AG04450 (cell line): ENCODE results near the gene ADISSP. TPM values are rescaled to one million over a fixed set of nuclear protein-coding genes. Genes with fewer than 3 reads are reported as not detected.
"Not testable (repeated sequence)": the region's sequence is repeated elsewhere in the genome, so short reads cannot be mapped to it uniquely, and the experiment has no call there.

ENCODE experiments used
- CTCF ChIA-PET: fragments of 300-600, 350-600 bp; formaldehyde crosslinking; extraction: SDS; loops from one replicate; lab custom pipeline; 2022; ENCODE audit warnings: antibody characterized with exemption, inconsistent platforms; lab: Charles Lee
- POLR2A ChIA-PET: fragments of 350-600 bp; formaldehyde crosslinking; extraction: SDS; loops from one replicate; lab custom pipeline; 2021; ENCODE audit warnings: antibody characterized with exemption, inconsistent platforms; lab: Yijun Ruan, JAX
- DNase-seq: peaks from one replicate; pipeline ENCODE4 v3.0.0-alpha.2; 2011; ENCODE audit warnings: low read depth, low spot score
- H3K27ac ChIP-seq: one replicate; pipeline ENCODE4 v1.5.1; 2012; ENCODE audit warnings: low read depth, low read length, control low read depth
- H3K27me3 ChIP-seq: one replicate; pipeline ENCODE4 v1.6.0; 2012; ENCODE audit warnings: low read length; ENCODE audit not compliant: control insufficient read depth, insufficient read depth
- H3K4me3 ChIP-seq: 2 replicates; pipeline ENCODE4 v1.5.1; 2011; ENCODE audit warnings: mild to moderate bottlenecking, low read depth, low read length, control low read depth
- H3K9me3 ChIP-seq: 2 replicates; pipeline ENCODE4 v1.5.1; 2012; ENCODE audit warnings: low read length; ENCODE audit not compliant: control insufficient read depth, insufficient read depth
- polyA plus RNA-seq: library from polyadenylated mRNA; depleted of rRNA; stranded (reverse); fragments of >200 nt; gene quantifications from 2 replicates; pipeline ENCODE4 v1.2.3, GENCODE V29; 2011
- TF ChIP-seq, protein P1 (sequence below): IDR thresholded peaks from 2 replicates; pipeline ENCODE4 v1.5.1; 2011; ENCODE audit warnings: low read depth, low read length, control low read depth, inconsistent platforms

ADISSP gene
- polyA plus RNA-seq, 1 experiment, result 22.6 TPM

DNA sequence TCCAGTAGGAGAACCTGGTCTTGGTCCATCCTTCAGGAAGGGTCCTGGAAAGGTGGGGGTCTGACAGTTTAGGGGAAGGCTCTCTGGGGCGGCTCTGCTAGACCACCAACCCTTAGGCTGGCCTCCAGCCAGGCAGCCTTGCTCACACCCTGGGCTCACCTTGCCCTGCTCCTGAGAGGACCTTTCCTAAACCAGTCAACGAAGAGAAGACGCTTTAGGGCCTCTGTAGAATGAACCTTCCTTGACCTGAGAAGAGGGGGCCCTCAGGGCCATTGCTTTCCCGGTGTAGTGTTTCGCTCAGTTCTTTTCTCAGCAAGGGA lies 29.6 kb upstream of the ADISSP start:
- DNase-seq, result no peak

DNA sequence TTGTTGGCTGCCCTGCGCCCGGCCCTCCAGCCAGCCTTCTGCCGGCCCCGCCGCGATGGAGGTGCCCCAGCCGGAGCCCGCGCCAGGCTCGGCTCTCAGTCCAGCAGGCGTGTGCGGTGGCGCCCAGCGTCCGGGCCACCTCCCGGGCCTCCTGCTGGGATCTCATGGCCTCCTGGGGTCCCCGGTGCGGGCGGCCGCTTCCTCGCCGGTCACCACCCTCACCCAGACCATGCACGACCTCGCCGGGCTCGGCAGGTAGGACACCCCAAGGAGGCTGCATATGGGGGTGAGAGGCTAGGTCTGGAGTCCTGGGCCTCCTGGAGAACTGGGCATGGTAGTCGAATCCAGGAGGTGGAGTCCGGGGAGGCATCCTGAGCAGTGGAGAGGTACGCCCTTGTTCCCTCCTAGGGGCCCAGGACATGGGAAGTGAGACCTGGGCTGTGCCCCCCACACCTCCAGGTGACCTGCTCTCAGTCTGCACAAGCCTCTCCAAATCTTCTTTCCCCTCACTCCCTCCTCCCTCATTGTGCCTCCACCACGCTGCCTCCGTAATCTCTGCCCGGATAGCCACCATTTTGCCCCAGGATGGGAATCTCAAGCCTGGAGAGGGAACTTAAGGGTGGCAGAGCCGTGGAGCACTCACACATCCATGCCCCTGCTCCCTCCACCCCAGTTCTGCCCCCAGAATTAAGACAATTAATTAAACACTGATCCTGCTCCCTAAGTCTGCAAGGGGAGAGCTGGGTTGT lies 29.1 kb upstream of the ADISSP start:
- ChIA-PET POLR2A (interaction anchor here (1.2 to 1.5 kb wide), 6 partner anchors 8 to 110 kb away, joined by 3 to 20 read pairs (median 5); partner anchors contain the start of gene AP5S1), CTCF (interaction anchor here (1.0 to 2.1 kb wide), 5 partner anchors 10 to 58 kb away, joined by 3 to 18 read pairs (median 3); partner anchors contain the start of genes AP5S1 and CENPB)
- H3K9me3 ChIP-seq, result no peaks in the 10 kb centered on the region; the same call in 1 of the 2 replicates
- no peak for DNase-seq
- TF ChIP-seq, protein P1, sequence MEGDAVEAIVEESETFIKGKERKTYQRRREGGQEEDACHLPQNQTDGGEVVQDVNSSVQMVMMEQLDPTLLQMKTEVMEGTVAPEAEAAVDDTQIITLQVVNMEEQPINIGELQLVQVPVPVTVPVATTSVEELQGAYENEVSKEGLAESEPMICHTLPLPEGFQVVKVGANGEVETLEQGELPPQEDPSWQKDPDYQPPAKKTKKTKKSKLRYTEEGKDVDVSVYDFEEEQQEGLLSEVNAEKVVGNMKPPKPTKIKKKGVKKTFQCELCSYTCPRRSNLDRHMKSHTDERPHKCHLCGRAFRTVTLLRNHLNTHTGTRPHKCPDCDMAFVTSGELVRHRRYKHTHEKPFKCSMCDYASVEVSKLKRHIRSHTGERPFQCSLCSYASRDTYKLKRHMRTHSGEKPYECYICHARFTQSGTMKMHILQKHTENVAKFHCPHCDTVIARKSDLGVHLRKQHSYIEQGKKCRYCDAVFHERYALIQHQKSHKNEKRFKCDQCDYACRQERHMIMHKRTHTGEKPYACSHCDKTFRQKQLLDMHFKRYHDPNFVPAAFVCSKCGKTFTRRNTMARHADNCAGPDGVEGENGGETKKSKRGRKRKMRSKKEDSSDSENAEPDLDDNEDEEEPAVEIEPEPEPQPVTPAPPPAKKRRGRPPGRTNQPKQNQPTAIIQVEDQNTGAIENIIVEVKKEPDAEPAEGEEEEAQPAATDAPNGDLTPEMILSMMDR, result no peak
- peak overlapping the region; percentile 68 for H3K27ac ChIP-seq
- H3K4me3 ChIP-seq, result peak overlapping the region; percentile 82
- no peaks in the 10 kb centered on the region for H3K27me3 ChIP-seq

More for the DNA sequence above, 29.6 kb upstream of the ADISSP start:
- Histone ChIP-seq H3K27me3 (no peaks in the 10 kb centered on the region), H3K27ac (peak overlapping the region; percentile 68), H3K9me3 (no peaks in the 10 kb centered on the region; the same call in 1 of the 2 replicates), H3K4me3 (peak overlapping the region; percentile 82)
- ChIA-PET CTCF (interaction anchor here (1.7 kb wide), 1 partner anchor 10 kb away, joined by 6 read pairs; the partner anchor contains the start of gene CENPB), POLR2A (no interaction called here)
- TF ChIP-seq, protein P1, result no peak

DNA sequence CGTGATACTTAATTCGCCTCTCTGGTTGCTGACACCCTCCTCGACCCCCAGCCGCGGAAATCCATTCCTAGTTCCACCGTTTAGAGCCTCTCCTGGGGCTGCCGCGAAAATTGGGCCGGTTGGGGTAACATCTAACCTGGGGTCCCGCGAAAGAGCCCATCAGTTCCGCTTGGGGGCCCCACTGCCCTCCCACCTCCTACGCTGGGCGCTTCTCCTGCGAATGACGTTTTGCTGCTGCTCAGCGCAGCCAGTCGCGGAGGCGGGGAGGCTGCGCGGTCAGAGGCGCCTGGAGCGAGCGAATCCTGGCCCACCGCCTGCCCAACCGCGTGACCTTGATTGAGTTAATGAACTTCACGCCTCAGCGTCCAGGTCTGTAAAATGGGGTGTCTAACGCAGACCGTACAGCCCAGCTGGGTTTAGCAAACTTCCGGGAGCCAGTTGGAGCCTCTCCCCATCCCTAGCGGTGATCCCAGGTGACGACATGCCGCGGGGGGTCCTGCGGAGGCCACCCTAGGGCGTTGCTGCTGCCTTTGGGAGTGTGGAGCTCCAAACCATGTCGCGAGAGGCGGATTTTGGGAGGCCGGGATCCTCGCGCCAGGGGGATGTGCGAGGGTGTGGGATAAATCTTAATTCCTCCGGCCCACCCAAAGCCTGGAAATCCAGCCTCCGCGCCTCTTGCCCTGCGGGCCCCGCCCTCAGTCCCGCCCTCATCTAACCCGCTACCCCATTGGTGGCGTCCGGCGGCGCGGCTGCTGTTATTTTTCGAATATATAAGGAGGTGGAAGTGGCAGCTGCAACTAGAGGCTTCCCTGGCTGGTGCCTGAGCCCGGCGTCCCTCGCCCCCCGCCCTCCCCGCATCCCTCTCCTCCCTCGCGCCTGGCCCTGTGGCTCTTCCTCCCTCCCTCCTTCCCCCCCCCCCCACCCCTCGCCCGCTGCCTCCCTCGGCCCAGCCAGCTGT lies 28.2 kb upstream of the ADISSP start, which contains the start of gene CDC25B:
TSS of gene CDC25B (plus strand) at position 800 of the 958 bp plus-strand sequence. CDS start 222 bp downstream, outside the sequence.
- POLR2A ChIA-PET, result interaction anchor here (0.5 to 1.5 kb wide), 9 partner anchors 9 to 109 kb away, joined by 3 to 20 read pairs (median 5); partner anchors contain the start of genes AP5S1 and CENPB
- peak within 1 kb of the TSS; percentile 97 for H3K27ac ChIP-seq
- H3K4me3 ChIP-seq, result peak within 1 kb of the TSS; percentile 82
- peak; percentile 68 for DNase-seq
- CTCF ChIA-PET, result interaction anchor here (1.0 to 2.1 kb wide), 5 partner anchors 9 to 59 kb away, joined by 3 to 18 read pairs (median 3); partner anchors contain the start of genes AP5S1 and CENPB
- H3K27me3 ChIP-seq, result no peaks in the 10 kb centered on the region
- no peaks in the 10 kb centered on the region; the same call in 1 of the 2 replicates for H3K9me3 ChIP-seq
- TF ChIP-seq, protein P1, result peak; percentile 52

DNA sequence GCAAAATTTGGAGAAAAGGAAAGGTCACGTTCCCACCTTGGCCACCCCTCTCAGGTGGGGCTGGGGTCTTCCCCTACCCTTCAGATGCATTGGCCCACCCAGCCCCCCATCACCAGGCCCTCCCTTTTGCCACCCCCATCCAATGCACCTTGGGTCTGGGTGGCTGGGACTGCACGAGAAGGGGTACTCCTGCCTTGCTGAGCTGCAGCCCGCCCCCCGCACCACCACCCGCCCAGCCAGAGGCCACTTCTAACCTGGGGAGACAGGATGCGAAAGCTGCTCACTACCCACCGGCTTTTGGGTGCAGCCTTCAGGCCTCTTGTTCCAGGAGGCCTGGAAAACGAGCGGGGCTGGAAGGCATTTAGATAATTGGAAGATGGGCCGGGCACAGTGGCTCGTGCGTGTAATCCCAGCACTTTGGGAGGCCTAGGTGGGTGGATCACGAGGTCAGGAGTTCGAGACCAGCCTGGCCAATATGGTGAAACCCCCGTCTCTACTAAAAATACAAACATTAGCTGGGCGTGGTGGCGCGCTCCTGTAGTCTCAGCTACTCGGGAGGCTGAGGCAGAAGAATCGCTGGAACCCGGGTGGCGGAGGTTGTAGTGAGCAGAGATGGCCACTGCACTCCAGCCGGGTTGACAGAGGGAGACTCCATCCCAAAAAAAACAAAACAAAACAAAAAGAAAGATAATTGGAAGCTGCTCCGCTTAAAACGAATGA lies 27.3 kb upstream of the ADISSP start:
- peak overlapping the region; percentile 97 for H3K27ac ChIP-seq
- CTCF ChIA-PET, result interaction anchor here (0.8 to 2.1 kb wide), 4 partner anchors 9 to 60 kb away, joined by 3 to 18 read pairs (median 4); partner anchors contain the start of genes AP5S1 and CENPB
- POLR2A ChIA-PET, result interaction anchor here (0.6 to 1.5 kb wide), 3 partner anchors 10 to 27 kb away, joined by 3 to 20 read pairs (median 5); partner anchors contain the start of gene ADISSP
- H3K4me3 ChIP-seq, result peak overlapping the region; percentile 82
- TF ChIP-seq, protein P1, result no peak
- no peaks in the 10 kb centered on the region for H3K27me3 ChIP-seq
- no peak for DNase-seq
- H3K9me3 ChIP-seq, result no peaks in the 10 kb centered on the region; the same call in 1 of the 2 replicates

DNA sequence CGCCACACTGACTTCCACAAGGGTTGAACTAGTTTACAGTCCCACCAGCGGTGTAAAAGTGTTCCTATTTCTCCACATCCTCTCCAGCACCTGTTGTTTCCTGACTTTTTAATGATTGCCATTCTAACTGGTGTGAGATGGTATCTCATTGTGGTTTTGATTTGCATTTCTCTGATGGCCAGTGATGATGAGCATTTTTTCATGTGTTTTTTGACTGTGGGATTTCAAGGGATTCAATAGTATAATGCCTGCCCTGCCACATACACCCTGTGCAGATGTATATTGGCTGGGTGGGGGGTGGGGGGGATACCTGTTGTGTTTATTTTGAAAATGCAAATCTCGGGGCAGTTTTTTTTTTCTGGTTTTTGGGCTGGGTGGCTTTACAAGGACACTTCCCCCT lies 26.6 kb upstream of the ADISSP start:
- H3K9me3 ChIP-seq, H3K27me3 ChIP-seq, H3K27ac ChIP-seq, DNase-seq, H3K4me3 ChIP-seq: not testable (repeated sequence)
- POLR2A ChIA-PET, result interaction anchor here (0.6 to 1.0 kb wide), 2 partner anchors 11 to 26 kb away, joined by 3 to 5 read pairs; partner anchors contain the start of gene ADISSP
- CTCF ChIA-PET, result interaction anchor here (1.2 to 2.1 kb wide), 2 partner anchors 8 to 25 kb away, joined by 5 to 18 read pairs; partner anchors contain the start of gene CENPB

DNA sequence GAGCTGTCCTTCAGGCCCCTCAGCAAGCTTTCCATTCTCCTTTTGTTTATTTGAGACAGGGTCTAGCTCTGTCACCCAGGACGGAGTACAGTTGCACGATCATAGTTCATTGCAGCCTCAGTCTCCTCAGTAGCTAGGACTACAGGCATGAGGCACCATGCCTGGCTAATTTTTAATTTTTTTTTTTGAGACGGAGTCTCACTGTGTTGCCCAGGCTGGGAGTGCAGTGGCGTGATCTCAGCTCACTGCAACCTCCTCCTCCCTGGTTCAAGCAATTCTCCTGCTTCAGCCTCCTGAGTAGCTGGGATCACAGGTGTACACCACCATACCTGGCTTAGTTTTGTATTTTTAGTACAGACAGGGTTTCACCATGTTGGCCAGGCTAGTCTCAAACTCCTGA lies 21.6 kb upstream of the ADISSP start:
- not testable (repeated sequence) for DNase-seq, H3K4me3 ChIP-seq, H3K9me3 ChIP-seq, H3K27me3 ChIP-seq, H3K27ac ChIP-seq
- ChIA-PET POLR2A (interaction anchor here (0.6 to 2.8 kb wide), 3 partner anchors 24 to 573 kb away, joined by 4 to 12 read pairs (median 11); no protein-coding TSS in a partner anchor), CTCF (interaction anchor here (1.0 to 6.2 kb wide), 2 partner anchors 30 to 66 kb away, joined by 3 to 87 read pairs; partner anchors contain the start of gene AP5S1)
